ENCODE results near the gene SGSM2. TPM values are rescaled to one million over a fixed set of nuclear protein-coding genes. Genes with fewer than 3 reads are reported as not detected.

SGSM2 gene
- total RNA-seq, 1 donor from 2014 or later, result 28.1 TPM

DNA sequence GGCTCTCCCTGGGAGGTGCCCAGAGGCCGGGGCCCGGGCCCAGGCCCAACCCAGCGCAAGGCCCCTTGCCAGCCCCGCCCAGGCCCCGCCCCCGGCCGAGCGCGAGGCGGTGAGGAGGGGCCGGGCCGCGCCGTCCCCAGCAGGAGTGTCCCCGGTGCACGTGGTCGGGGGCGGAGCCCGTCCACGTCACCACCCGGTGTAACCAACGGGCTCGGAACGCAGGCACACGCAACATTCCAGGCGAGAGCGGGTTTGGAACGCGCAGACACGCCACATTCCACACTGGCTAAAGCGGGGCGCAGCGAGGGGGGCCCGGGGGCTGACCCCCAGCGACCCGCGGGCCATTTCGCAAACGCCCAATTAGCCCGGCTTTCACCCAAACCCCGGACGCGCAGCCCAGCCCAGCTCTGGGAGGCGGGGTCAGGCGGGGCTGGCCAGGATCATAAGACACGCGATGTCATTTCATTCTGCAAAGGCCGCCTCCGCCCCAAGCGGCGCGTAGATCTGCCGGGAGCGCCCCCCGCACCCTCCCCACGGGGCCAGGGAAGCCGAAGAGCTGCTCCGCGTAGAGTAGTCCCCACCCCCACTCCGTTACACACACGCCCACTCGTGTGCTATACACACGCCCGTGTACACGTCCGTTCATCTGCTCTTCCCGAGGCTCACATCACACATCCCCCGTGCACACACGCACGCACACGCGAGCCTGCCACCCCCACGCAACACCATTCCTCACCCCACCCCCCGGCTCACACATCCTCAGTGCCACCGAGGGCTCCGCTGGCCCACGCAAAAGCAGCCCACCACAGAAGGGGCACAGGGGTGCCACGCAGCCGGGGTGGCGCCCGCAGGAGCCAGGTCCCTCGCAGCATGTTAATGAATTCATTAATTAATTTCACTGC, 62.5 kb downstream of the SGSM2 start:
- ATAC-seq, result peak; percentile 69

DNA sequence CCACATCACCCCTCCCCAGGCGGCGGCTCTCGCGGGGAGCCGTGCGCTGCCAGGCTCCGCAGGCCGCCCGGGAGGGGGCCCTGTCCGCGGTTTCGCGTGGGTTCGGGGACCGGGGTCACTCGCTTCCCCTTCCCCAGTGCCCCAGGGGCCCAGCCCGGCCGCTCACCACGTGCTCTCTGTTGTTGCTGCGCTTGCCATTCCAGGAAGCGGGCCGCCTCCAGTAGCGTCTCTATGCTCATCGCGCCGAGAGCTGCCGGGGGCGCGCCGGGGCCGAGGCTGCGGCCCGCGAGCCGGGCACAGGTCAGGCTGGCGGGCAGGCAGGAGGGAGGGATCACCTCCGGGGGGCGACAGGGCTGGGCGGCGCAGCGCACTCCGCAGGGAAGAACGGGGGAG, 63.2 kb downstream of the SGSM2 start:
- ATAC-seq, result no peak

DNA sequence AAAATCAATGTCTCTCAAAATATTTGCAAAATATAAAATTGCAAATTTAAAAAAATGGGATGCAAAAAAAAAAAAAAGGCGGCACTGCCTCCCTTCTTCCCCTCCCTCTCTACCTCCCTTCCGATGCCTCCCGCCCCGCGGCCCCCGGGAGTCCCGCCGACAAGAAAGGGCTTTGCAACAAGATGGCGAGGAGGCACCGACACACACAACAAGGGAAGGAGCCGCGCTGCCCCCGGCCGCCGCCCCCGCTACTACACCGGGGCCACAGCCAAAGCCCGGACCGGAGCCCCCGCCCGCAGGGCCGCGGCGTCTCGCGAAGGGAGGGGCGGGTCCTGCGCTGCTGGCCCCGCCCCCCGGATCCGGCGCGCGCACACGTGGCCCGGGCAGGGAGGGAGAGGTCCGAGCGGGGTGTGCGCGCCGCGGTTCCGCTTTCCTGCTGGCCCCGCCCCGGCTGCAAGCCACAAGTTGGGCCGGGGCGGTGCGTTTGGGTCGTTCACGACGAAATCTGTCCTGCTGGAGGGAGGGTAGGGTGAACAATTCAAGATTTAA, 63.6 kb downstream of the SGSM2 start, which contains the start of gene MNT:
Gene MNT, minus strand, starts transcription at position 184 of the 549 bp plus-strand sequence. CDS start 348 bp downstream, outside the sequence.
- peak; percentile 64 for ATAC-seq

DNA sequence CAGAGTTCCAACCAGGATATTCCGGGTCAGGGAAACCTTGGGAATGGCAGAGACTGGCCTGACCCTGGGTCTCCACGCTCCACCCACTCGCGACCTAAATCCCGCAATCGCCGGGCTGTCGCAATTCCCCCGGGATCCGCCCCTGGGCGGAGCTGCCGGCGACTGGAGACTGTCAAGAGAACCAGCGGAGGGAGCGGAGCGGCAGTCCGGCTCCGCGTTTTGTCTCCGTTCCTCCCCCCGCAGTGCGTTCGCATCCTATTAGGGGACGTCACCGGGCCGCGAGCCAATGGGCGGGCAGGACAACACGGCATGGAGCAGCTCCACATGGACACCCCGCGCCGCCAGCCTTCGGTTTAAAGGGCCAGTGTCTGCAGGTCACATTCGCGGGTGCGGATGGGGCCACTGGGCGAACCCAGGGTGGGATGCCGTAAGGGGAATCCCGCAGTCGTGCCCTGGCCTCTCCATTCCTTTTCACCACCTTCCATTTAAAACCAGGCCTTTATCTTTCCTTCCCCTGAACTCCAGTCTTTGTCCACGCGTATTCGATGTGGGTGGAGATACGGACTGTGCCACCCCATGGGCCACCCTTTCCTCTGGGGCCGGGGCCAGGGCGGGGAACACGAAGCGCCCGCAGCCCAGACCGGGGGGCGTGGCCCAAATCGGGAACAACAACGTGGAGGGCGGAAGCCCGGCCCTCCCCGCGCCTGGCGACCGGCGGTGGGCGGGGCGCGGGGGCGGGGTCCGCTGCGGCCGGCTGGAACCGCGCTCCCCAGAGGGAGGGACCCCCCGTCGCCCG, 64.3 kb downstream of the SGSM2 start:
- ATAC-seq, result peak; percentile 61

DNA sequence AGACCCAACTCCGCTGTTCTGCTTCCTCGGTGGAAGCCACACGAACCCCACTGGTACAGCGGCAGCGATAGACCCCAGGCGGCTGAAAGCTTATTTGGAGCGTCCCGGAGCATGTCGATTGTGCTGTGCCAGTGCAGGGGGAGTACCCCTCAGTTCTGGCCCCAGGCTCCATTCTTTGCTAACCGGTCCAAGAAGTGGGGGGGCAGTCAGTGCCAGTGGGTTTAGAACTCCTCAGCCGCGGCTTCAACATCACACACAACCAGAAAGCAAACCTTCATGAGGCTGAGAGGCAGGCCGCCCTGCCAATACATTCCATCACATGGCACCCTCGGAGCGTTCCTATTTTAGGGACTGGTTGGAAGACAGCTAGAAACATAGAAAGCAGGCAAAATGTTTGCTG, 65.2 kb downstream of the SGSM2 start:
- ATAC-seq, result no peak

DNA sequence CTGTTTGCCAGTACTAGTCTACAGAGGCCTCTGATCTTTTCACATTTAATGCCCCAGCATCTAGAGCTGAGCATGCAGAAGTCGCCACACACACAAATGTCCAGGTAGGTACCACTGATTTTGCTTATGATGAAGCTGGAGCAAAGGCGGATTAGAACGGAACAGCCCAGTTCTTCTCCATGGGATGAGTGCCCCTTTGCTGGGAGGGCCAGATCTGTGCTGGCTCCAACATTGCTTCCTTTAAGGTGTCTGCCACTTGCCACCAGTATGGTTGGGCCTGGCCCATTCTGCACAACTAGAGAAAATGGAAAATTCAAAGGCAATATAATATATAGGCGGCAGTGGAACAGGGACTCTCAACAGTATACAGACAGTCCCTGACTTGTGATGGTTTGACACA, 65.7 kb downstream of the SGSM2 start:
- ATAC-seq, result no peak

DNA sequence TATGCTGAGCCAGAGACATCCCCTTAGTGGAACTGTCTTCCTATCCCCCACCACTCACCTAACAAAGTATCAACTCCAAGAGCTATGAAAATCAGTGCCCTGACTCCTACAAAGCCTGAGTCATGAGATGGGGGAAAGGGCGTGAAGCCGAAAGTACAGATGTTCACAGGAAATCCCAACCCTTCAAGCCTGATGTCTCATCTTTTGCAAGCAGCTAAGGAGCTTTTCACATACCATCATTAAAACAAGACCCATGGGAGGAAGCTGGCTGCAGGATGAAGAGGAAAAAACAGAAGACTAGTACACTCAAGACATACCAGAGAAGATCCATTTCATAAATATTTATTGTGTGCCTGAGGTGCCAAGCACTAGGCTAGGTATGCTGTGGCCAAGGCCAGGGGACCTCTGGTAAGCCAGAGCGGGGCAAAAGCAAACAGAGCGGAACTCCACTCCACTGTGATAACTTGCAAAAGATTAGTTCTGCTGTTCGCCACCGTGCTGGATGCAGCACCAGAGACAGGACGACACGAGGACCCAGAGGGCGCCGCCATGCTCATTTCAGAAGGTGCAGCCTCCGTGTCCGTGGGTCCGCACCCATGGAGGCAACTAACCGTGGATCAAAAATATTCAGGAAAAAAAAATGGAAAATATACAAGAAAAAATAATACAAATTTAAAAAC, 68.1 kb downstream of the SGSM2 start:
- ATAC-seq, result no peak

DNA sequence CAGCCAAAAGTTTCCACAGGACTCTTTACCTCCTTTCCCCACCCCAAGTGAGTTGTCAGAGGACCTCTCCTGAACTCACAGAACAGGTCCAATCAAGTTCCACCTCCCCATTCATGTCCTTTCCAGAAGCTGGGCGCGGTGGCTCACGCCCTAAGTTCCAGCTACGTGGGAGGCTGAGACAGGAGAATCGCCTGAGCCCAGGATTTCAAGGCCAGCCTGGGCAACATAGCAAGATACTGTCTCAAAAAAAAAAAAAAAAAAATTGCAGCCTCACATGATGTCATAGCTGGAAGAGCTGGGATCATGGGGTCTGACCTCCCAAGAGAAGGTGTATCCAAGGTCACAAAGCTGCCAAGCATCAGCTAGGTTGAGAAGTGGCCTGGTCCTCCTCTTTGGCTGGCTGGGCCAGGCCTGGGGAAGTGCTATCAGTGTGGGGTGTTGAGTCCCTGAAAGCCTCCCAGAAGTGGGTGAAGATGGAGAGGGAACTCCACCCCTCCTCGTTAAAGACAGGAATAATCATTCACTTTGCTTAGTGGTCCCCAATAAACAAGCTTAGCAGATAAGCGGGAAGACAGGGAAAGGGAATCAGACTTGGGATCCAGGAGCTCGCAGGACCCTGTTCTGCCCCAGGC, 69.1 kb downstream of the SGSM2 start:
- ATAC-seq, result peak; percentile 51

DNA sequence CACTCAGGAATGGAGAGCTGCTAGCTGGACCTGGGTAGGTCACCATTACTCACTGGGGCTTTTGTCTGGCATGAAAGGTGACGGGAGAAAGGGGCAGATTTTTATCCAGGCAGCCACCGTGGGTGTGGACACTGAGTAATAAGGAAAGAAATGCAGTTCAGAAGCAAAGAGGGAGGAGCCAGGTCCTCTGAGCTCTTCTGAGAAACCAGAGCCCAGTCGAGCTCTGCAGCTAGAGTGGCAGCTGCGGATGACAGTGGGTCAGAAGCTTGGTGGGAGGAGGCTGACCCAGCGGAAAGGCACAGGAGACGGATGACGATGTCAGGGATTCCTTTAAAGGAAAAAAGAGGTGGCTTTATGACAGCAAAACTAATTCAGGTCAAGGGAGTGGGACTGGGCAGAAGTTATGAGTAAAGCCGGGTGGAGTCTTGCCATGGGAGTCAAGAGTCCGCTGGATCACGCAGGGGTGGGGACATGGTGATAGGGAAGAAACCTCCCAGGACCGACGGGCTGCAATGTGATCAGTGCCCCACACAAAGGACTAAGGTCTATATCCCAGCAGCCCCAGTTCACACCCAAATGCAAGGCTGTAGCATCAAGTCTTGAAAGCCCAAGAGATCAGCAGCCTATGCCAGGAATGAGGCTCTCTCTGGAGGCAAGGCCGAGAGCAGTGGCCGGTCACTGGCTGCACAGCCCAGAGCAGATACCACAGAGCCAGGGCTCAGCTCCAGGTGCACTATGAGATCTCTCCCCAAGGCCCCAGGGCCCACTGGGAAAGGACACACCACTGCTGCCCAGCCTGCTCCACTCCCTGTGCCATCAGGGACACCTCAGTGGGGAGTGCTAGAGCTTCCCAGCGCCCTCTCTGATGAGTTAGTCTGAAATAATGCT, 69.8 kb downstream of the SGSM2 start:
- peak; percentile 80 for ATAC-seq

DNA sequence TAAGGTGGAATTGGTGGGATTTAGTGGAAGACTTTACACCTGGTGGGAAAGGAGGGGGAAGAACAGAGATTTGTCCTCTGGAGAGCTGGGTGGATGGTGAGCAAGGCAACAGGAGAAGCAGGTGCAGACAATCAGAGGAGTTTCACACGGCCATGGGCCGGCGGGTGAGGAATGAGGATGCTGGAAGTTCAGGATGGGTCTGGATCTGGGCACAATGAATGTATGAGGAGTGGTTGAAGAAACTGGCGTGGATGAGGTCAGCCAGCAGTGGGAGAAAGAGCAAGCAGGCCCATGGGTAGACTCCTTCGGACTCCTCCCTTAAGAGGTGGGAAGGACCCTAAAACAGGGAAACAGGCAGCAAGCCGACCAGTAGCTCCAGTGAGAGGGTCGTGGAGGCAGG, 73.7 kb downstream of the SGSM2 start:
- ATAC-seq, result no peak

DNA sequence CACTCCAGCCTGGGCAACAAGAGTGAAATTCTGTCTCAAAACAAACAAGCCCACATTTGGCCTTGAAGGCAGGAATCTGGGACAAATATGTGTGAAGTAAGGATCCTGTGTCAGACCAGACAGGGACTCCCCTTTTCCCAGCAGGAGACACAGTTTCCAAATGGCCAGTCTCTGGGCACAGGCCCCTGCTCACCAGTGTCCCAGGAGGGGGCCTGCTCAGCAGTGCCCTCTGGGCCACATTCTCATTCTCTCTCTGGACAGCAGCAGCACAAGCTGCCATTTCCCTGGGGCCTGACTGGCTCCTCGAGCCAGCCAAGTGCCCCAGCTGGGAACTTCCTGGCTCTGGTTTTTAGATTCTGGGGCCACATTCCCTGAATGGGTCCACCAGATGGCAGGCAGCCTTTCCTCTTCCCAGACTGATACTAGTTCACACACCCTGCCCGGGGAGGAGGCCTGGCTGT, 75.3 kb downstream of the SGSM2 start:
- ATAC-seq, result no peak

DNA sequence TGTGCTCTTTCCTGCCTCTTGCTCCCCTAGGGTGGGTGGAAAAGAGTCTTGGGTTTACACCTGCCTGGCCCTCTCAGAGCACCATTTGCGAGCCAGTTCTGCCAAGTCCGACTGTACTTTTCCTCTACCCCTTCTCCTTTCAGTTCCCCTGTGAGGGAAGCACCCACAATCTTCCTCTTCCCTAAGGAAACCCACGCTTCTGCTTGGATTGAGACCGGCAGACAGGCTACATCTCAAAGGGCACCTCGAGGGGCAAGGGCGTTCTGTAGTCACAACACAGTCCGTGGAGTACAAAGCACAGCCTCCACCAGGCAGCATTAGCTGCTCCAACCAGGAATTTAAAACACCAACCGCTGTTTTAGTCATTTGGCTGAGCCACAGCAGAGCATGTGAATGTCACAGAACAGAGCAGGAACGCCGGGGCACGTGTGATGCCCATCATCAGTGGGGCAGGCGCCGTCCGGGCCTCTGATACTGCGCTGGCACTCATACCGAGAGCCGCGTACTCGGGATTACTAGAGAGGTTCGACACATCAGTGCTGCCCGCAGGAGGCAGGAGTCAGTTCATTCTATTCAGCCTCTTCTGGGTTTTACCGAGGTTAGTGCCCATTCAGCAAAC, 77.3 kb downstream of the SGSM2 start:
- no peak for ATAC-seq

DNA sequence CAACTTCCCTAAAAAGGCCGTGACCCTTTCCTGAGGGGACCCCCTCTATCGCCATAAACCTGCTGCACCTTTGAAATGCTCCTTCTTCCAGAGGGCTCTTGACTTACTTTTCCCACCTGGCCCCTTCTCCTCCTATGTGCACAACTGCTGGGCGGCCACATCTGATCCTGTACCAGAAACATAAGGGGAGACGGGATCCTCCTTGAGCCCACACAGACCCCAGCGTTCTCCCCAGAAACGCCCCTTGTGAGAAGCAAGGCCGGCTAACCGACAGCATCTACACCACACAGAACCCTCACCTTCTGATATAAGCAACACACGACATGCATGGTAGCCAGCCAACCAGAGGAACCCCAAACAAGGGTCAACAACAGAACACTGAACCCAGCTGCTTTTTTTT, 77.8 kb downstream of the SGSM2 start:
- no peak for ATAC-seq

DNA sequence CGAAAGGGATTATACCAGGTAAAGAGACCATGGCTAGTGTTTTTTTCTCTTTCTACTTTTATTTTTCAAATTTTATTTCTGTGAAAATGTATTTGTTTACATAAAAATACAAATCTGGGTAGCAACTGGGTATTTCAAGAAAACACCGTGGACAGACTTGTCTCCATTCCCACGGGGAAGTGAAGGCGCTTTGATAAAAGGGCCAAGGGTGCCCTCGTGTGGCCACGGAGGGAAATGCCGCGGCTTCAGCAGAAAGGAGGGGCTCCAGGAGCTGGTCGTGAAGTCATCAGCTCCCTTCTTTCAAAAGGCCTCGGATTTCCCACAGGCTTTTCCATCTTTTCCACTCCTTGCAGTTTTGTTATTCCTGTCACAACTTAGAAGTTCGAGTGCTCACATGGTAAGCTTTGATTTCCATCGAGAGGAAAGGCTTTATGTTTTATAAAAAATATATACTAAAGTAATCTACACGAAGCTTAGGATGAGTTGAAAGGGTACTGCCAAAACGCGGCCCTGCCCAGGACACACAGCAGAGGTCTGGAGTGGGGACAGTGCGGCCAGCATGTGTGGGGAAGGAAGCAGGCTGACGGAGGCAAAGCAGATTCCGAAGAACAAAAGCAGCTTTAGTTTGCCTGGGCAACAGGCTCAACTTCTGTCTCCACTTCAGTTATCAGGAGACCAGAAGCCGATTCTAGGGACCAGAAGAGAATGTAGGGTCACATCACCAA, 78.9 kb downstream of the SGSM2 start:
- peak; percentile 81 for ATAC-seq

DNA sequence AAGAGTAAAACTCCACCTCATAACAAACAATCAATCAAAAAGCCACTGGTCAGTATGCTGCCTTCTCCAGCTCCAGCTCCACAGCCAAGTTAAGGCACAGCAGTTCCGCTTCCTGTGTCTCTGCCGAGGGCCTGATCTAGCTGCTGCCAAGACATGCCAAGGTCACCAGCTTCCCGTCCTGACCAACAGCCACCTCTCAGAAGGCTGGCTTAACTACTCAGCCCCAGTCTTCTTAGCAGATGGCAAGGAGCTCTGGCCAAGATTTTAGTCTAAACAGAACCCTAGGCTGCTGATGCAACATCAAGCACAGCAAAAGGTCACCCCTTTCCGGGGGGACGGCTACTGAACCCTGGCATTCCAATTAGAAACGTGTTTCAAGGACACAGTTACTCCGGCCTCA, 81.3 kb downstream of the SGSM2 start:
- ATAC-seq, result no peak

DNA sequence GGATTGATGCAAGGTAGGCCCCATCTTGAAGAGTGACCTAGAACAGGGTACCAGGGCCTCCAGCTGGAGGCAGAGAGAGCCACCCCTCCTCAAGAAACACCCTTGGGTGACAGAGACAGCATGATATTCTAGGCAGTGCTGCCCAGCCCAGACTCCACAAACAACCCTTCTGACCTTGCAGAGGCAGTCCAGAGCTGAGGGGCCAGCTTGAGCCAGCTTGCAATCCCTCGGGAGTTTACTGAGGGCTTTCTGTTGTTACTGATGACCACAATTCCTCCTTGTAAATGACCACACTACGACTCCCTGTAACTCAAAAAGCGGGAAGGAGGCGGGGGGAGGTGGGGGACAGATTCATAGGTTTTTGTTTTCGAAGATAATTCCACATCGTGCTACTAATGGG, 82.2 kb downstream of the SGSM2 start:
- no peak for ATAC-seq

DNA sequence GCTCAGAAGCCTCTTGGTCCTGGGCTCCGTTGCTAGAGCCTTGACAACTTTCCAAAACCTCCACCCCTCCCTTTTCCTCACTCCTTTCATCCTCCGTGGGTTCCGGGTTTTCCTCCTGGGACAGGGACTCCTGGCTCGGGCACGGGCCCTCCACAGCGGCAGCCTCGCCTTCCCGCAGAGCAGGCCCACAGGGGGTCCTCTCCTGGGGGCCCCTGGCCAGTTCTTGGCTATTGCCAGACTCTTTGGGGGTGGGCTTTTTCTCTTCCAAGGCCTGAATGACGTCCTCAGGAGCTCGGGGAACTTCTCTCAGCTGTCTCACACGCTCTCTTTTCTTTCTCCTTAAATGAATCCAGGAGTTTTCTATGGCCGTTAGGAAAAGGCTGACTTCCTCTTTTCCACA, 82.9 kb downstream of the SGSM2 start:
- no peak for ATAC-seq

DNA sequence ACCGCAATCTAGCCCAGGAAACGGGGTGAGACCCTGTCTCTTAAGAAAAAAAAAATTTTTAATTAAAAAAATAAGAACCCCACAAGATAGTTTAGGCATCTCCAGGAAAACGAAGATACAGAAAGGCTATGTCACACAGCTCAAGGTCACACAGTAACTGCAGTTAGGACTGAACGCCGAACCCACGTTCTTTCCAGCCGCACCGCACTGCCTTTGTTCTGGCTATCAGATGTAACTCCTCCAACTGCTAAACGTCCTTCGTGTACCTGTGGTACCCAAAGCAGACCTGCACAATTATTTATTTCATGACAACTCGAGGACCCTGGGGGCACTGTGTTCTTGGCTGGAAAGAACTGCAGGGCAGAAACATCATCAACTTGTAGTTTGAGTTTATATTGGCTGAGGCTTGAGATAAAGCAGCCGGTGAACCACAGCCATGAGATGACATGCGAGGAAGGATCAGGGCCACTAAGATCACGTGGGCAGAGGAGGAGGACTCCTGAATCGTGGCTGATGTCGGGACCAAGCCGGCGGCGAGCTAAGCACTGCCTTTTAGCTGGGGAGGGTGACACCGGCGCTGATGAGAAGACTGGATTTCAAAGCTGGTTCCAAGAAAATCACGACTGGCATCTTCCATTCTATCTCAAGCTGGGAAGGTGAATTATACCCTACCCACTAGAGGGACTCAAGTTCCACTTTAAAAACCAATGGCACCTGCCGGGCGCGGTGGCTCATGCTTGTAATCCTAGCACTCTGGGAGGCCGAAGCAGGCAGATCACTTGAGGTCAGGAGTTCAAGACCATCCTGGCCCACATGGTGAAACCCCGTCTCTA, 84.2 kb downstream of the SGSM2 start:
- peak; percentile 34 for ATAC-seq

DNA sequence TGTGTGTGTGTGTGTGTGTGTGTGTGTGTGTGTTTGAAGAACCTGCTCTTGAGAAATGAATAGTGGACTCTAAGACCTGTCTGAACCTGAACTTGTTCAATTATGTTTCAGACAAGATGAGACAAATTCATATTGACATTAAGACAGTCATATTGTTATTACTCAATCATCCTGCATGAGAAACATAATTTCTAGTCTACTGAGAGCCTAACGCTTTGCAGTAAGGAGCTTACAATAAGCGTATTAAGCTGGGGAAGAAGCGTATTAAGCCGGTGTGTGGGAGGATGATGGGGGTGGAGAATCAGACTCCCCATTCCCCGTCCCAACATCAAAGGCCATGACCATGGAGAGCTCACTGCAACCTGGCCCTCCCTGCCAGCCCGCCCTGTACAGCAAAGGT, 86.0 kb downstream of the SGSM2 start:
- ATAC-seq, result peak; percentile 90
